ENCODE results near the gene WSCD2. TPM values are rescaled to one million over a fixed set of nuclear protein-coding genes. Genes with fewer than 3 reads are reported as not detected.
A peak's percentile ranks its signal among the peaks of the same experiment; 100 is the strongest.

The WSCD2 gene
- total RNA-seq, 1 donor from 2014 or later = 72.9 TPM

- H3K27ac Mint-ChIP-seq = no peak overlapping the region
- H3K36me3 Mint-ChIP-seq = peaks cover 8% of the 10 kb centered on the region
- H3K4me3 Mint-ChIP-seq = no peak overlapping the region
- H3K27me3 Mint-ChIP-seq = peaks cover 59% of the 10 kb centered on the region
- no peaks in the 10 kb centered on the region for H3K9me3 Mint-ChIP-seq
- peaks cover 12% of the 10 kb centered on the region for H3K4me1 Mint-ChIP-seq (ENCODE audit: unreplicated experiment)
- no peak for DNase-seq (ENCODE audit: extremely low spot score, unreplicated experiment)
- TF ChIP-seq, protein P1, sequence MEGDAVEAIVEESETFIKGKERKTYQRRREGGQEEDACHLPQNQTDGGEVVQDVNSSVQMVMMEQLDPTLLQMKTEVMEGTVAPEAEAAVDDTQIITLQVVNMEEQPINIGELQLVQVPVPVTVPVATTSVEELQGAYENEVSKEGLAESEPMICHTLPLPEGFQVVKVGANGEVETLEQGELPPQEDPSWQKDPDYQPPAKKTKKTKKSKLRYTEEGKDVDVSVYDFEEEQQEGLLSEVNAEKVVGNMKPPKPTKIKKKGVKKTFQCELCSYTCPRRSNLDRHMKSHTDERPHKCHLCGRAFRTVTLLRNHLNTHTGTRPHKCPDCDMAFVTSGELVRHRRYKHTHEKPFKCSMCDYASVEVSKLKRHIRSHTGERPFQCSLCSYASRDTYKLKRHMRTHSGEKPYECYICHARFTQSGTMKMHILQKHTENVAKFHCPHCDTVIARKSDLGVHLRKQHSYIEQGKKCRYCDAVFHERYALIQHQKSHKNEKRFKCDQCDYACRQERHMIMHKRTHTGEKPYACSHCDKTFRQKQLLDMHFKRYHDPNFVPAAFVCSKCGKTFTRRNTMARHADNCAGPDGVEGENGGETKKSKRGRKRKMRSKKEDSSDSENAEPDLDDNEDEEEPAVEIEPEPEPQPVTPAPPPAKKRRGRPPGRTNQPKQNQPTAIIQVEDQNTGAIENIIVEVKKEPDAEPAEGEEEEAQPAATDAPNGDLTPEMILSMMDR (conservative IDR thresholded peaks at IDR 0.05) = no peak
Measured at GRCh38 chr12:108235197-108235984, 106.3 kb downstream of the WSCD2 start.

DNA sequence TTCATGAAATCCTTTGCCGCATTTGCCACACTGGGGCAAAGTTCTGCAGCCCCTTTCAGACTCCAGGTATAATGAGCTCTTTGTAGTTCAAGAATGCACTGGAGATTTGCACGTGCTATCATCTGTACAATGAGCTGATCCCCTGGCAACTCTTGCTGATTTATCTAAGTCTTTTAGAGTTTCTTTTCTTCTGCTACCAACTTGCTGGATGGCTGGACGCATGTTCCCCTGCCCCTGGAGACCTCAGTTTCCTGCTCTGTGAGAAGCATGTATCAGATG lies 106.8 kb downstream of the WSCD2 start:
- TF ChIP-seq, protein P1 (conservative IDR thresholded peaks at IDR 0.05) = no peak
- H3K9me3 Mint-ChIP-seq = no peaks in the 10 kb centered on the region
- no peak for DNase-seq (ENCODE audit: extremely low spot score, unreplicated experiment)
- peaks cover 8% of the 10 kb centered on the region for H3K36me3 Mint-ChIP-seq
- no peak overlapping the region for H3K4me3 Mint-ChIP-seq
- H3K27me3 Mint-ChIP-seq = peaks cover 54% of the 10 kb centered on the region
- no peak overlapping the region for H3K27ac Mint-ChIP-seq
- peaks cover 12% of the 10 kb centered on the region for H3K4me1 Mint-ChIP-seq (ENCODE audit: unreplicated experiment)

- H3K4me3 Mint-ChIP-seq = no peak overlapping the region
- H3K36me3 Mint-ChIP-seq = peaks cover 8% of the 10 kb centered on the region
- H3K9me3 Mint-ChIP-seq = no peaks in the 10 kb centered on the region
- TF ChIP-seq, protein P1 (conservative IDR thresholded peaks at IDR 0.05) = no peak
- peaks cover 12% of the 10 kb centered on the region for H3K4me1 Mint-ChIP-seq (ENCODE audit: unreplicated experiment)
- DNase-seq (ENCODE audit: extremely low spot score, unreplicated experiment) = no peak
- H3K27ac Mint-ChIP-seq = no peak overlapping the region
- peaks cover 52% of the 10 kb centered on the region for H3K27me3 Mint-ChIP-seq
Measured at GRCh38 chr12:108236366-108236765, 107.3 kb downstream of the WSCD2 start.

DNA sequence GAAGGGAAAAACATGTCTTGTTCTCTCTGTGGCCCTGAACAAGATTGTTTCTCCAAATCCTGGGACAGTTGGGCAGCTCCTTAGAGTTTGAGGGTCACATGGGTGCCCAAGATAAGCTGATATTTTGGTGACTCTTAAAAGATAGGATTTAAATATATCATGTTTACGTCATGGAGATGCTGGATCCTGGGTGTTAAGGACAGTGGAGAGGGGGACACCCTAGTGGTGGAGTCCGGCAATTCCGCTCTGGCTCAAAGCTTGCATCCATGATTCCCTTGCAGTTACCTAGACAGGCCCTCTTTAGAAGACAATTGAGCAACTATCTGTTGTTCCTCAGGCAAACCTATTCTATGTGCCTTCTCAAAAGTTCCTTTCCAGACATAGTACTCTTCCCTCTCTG lies 108.2 kb downstream of the WSCD2 start:
- Mint-ChIP-seq H3K36me3 (peaks cover 8% of the 10 kb centered on the region), H3K4me3 (no peak overlapping the region)

DNA sequence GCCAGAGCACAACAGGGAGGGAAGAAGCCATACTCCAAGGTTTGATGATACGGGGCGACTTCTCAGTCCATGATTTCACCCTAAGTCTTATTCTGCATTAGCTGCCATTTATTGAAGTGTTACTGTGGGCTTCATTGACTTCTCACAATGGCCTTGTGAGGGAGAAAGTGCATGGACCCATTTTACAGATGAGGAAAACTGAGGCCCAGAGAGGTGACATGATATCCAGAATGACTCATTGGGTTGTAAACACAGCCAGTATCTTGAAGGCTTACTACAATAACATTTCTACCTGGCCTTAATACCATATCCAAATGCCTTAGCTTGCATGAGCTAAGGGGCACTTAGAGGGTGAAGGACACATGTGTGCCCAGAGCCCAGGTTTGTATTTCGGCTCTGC lies 109.4 kb downstream of the WSCD2 start:
- no peak overlapping the region for H3K27ac Mint-ChIP-seq
- H3K4me1 Mint-ChIP-seq (ENCODE audit: unreplicated experiment) = peaks cover 17% of the 10 kb centered on the region
- H3K4me3 Mint-ChIP-seq = no peak overlapping the region

More for the DNA sequence above, 108.2 kb downstream of the WSCD2 start:
- no peaks in the 10 kb centered on the region for H3K9me3 Mint-ChIP-seq
- H3K4me1 Mint-ChIP-seq (ENCODE audit: unreplicated experiment) = peaks cover 12% of the 10 kb centered on the region
- TF ChIP-seq, protein P1 (conservative IDR thresholded peaks at IDR 0.05) = peak; percentile 63
- no peak for DNase-seq (ENCODE audit: extremely low spot score, unreplicated experiment)
- H3K27ac Mint-ChIP-seq = no peak overlapping the region
- H3K27me3 Mint-ChIP-seq = peaks cover 45% of the 10 kb centered on the region

More for the DNA sequence above, 109.4 kb downstream of the WSCD2 start:
- TF ChIP-seq, protein P1 (conservative IDR thresholded peaks at IDR 0.05) = no peak
- H3K27me3 Mint-ChIP-seq = peaks cover 45% of the 10 kb centered on the region
- no peaks in the 10 kb centered on the region for H3K9me3 Mint-ChIP-seq
- H3K36me3 Mint-ChIP-seq = peaks cover 8% of the 10 kb centered on the region
- DNase-seq (ENCODE audit: extremely low spot score, unreplicated experiment) = no peak

Measured in type B pancreatic cell (in vitro differentiated cells).